HG02623 (cell line): ENCODE results near the gene CYP4A11.
"Not testable (repeated sequence)": the region's sequence is repeated elsewhere in the genome, so short reads cannot be mapped to it uniquely, and the experiment has no call there.

Experiments used
- ATAC-seq: cut with Tn5 transposase; IDR thresholded peaks from one replicate; pipeline ENCODE4 v1.9.1; 2021; ENCODE audit warnings: moderate library complexity; ENCODE audit not compliant: unreplicated experiment

CYP4A11 gene, protein sequence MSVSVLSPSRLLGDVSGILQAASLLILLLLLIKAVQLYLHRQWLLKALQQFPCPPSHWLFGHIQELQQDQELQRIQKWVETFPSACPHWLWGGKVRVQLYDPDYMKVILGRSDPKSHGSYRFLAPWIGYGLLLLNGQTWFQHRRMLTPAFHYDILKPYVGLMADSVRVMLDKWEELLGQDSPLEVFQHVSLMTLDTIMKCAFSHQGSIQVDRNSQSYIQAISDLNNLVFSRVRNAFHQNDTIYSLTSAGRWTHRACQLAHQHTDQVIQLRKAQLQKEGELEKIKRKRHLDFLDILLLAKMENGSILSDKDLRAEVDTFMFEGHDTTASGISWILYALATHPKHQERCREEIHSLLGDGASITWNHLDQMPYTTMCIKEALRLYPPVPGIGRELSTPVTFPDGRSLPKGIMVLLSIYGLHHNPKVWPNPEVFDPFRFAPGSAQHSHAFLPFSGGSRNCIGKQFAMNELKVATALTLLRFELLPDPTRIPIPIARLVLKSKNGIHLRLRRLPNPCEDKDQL

DNA sequence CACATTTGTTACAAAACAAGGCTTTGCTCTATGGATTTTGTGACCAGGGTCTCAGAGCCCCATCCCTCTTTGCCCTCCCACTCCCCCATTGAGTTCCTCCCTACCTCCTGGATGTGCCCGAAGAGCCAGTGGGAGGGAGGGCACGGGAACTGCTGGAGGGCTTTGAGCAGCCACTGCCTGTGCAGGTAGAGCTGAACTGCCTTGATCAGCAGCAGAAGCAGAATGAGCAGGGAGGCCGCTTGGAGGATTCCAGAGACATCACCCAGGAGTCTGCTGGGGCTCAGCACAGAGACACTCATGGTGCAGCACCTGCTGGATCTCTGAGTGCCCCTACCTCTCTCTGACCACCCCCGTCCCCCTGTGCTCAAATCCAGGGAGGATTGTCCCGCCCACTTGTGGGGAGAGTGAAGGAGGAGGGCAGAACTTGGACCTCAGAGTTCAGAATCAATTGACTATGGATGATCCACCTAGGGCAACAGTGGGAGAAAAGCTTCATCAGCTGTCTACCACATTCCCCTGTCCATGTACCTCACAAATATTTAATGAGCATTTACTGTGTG lies at the start of gene CYP4A11:
TSS of gene CYP4A11 (minus strand) at position 342 of the 560 bp plus-strand sequence. CDS start at position 299, 43 bp downstream.
- ATAC-seq: no peak

DNA sequence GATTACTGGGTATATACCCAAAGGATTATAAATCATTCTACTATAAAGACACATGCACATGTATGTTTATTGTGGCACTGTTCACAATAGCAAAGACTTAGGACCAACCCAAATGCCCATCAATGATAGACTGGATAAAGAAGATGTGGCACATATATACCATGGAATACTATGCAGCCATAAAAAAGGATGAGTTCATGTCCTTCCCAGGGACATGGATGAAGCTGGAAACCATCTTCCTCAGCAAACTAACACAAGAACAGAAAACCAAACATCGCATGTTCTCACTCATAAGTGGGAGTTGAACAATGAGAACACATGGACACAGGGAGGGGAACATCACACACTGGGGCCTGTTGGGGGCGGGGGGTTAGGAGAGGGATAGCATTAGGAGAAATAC lies 49.3 kb upstream of the CYP4A11 start:
- not testable (repeated sequence) for ATAC-seq

DNA sequence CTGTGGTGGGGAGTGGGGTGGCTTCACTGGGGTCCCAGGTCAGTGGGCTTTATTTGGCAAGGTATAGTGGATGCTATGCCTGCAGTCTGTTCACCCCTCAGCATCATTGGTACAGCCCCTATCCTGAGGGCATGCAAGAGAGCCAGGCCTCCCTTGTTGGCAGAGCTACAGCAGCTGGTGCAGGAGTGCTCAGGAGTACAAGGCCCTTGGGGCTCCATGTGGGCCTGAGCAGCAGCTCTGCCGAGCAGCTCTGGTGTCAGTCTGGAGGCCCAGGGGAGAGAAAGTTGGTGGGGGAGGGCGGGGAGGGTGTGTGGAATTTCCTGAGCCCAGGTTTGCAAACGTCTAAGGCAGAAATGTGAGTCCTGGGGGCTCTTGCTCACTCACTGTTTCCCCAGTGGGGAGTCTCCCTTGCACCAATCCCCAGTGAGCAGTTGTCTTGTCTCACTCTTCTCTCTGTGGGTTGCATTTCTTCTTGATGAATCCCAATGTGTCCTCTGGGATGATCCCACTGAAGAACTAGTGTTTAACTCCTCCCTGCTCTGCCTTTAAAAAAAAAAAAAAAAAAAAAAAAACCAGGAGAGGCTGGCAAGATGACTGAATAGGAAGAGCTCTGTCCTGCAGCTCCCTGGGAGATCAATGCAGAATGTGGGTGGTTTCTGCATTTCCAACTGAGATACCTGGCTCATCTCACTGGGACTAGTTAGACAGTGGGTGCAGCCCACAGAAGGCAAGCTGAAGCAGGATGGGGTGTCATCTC lies 42.7 kb upstream of the CYP4A11 start:
- ATAC-seq: no peak

DNA sequence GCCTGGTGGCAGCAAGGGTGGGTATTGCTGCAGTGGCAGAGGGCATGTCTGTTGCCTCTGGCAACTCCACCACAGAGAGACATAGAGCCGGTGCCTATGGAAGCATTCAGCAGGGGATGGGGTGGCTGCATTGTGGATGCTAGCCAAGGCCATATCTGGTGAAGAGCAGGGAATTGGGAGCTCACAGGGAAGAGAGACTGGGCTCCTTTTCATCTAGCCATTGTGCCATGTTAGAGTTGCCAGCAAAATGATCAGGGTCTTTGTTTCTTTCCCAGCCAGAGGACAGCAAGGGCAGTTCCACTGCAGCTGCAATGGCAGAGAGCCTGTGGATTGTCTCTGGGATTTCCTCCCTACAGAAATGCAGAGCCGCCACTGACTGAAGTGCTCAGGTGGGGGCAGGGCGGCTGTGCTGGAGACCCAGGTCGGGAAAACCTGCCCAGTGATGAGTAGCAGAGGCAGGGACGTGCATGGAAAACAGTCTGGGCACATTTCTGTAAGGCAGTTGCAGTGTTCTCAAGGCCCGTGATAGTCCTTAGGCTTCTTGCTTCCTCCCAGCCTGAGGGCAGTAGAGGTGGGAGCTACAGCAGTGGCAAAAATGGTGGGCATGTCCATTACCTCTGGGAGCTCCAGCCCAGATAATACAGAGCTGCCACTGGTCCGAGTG lies 42.0 kb upstream of the CYP4A11 start:
- no peak for ATAC-seq

DNA sequence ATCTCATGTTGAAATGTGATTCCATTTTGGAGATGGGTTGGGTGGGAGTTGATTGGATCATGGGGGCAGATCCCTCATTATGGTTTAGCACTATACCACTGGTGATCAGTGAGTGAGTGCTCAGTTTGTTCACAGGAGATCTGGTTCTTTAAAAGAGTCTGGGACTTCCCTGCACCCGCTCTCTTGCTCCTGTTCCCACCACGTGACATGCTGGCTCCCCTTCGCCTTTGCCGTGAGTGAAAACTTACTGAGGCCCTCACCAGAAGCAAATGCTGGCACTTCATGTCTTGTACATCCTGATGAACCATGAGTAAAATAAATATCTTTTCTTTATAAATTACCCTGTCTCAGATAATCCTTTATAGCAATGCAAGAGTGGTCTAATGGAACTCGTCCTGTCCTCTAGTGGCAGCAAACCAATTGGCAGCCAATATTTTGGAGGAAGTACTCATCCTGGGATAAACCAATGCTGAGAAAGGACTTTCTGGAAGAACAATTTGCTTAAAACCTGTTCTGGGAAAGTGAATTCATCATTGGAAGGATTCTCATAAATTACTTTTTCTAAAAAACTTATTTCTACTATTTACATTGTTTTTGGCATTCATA lies 27.8 kb upstream of the CYP4A11 start:
- ATAC-seq: no peak

DNA sequence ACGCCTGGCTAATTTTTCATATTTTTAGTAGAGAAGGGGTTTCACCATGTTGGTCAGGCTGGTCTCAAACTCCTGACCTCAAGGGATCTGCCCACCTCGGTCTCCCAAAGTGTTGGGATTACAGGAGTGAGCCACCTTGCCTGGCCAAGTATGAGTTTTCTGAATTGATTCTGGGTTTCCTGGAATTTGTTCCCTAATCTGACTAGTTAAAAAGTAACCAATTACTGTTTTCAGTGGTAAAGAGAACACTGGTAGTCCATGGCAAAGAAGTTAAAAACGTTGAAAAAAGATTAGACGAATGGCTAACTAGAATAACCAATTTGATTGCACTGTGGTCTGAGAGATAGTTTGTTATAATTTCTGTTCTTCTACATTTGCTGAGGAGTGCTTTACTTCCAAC lies 21.0 kb upstream of the CYP4A11 start:
- ATAC-seq: not testable (repeated sequence)

DNA sequence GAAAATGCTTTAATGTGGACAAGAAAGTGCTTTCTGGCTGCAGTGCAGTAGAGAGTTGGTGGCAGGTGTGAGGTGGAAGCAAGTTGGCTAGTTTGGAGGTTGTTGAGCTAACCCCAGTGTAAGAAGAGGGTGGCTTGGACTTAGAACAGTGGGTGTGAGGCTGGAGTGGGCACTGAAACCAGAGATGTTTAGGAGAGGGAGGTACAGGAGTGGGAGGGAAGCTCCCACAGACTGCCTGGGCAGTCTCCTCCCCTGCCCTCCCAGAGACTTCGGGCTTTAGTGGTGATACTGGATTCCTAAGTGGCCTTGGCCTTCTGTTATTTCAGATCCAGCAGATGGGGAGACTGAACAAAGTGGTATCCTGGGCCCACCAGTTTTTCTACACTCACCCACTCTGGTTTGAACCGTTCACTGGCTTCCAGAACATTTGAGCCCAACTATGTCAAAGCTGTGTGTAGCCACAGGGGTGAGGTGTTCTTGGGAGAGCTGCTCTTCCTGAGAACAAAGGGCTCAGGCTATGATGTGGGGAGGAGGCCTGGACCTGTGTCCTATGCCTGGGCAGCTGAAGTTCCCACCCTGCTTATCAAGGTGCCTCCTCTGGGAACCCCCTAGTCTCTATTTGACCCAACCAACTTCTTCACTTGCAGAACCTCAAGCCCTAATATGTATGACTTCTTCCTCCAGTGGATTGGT lies 19.9 kb upstream of the CYP4A11 start:
- ATAC-seq: no peak

DNA sequence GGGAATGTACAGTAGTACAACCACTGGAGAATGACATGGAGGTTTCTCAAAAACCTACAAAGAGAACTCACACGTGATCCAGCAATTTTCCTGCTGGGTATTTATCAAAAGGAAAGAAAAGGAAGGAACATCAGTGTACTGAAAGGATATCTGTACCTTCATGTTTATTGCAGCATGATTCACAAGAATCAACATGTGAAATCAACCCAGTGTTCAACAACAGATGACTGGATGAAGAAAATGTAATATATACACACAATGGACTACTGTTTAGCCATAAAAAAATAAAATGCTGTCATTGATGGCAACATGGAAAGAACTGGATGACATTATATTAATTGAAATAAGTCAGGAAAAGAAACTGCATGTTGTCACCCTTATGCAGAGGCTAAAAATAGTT lies 19.0 kb upstream of the CYP4A11 start:
- no peak for ATAC-seq

DNA sequence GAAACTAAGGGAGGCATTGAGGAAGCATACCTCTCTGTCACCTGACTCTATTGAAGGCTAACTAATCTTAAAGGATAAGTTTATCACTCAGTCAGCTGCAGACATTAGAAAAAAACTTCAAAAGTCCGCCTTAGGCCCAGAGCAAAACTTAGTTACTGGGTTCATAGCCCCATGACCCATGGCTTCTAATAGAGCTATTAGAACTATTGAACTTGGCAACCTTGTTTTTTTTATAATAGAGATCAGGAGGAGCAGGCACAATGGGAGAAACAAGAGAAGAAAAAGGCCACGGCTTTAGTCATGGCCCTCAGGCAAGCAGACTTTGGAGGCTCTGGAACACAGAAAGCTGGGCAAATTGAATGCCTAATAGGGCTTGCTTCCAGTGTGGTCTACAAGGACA lies 13.8 kb upstream of the CYP4A11 start:
- not testable (repeated sequence) for ATAC-seq

DNA sequence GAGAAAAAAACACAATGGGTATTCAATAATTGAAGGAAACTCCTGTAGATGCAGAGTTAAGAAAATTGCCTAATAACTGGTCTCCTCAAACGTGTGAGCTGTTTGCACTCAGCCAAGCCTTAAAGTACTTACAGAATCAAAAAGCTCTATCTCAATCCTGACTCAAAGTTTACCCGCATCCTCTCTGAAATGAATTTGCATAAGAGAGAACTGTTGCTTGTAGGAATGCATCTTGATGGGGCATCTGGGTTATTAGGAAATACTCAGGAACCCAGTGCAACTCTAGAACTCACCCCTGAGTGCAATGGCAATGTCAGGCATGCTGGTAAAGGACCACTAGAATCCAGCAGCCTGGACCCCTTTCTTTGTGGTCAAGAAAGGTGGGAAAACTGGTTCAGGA lies 12.6 kb upstream of the CYP4A11 start:
- ATAC-seq: not testable (repeated sequence)

DNA sequence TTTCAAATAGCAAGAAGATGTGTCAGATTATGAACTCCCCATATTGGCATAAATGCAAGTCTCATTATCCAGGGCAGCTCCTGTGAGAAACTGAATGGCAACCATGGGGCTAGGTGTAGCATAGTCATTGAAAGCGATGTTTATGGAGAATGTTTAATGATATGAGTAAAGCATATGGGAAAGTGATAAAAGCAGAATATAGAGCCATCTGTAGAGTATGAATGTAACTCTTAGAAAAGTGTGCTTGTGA lies 8.1 kb upstream of the CYP4A11 start:
- not testable (repeated sequence) for ATAC-seq

DNA sequence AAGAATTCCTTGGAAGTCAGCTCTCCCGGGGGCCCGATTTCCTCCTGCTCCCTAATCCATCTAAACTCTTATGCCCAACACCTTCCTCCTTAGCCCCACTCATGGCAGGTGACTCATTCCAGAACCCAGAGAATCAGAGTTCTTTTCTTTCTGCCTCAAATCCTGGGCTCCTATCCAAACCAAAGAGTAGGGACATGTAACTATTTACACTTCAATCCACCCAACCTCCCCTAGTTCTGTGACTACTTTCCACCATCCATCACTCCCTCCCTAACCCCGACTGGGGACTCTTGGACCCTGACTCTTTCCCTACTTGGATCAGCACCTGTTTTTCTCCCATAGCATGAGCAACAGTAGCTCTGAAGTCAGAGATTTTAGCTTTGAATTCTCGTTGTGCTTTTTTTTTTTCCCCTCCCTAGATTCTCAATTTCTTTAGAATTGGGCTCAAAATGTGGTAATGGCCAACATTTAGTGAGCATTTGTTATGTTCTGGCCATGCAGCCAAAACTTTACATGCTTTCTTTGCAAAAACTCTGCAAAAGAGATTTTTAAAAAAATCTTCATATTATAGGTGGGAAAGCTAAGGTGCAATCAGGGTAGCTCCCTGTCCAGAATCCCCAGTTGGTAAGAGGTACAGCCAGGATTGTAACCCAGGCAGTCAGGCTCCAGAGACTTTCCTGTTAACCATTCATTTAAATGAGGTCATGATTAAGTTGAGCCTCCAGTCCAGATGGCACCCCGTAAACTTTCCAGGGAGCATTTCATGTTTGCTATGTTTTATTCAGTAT lies 7.5 kb upstream of the CYP4A11 start:
- no peak for ATAC-seq

DNA sequence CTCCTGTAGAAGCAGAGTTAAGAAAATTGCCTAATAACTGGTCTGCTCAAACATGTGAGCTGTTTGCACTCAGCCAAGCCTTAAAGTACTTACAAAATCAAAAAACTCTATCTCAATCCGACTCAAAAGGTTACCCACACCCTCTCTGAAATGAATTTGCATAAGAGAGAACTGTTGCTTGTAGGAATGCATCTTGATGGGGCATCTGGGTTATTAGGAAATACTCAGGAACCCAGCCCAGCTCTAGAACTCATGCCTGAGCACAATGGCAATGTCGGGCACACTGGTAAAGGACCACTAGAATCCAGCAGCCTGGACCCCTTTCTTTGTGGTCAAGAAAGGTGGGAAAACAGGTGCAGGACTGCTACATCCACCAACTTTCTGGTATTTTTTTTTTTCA lies 6.4 kb upstream of the CYP4A11 start:
- not testable (repeated sequence) for ATAC-seq

DNA sequence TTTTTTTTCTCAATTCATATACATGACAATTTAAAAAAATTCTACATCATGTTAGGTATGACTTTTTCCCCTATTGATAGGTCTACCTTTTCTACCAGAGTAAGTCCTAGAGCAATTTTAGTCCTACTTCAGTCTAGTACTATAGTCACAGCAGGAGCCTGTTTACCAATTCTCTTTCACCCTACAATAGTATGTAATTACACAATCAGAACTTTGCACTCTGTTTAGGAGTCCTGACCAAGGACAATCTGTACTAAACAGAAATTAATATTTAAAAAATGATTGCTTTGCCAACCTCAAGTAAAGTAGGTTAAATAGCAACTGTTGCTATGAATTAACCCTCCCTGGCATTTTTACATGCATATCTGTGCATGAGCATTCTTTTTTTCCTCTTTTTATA lies 810 bp upstream of the CYP4A11 start:
- ATAC-seq: no peak

DNA sequence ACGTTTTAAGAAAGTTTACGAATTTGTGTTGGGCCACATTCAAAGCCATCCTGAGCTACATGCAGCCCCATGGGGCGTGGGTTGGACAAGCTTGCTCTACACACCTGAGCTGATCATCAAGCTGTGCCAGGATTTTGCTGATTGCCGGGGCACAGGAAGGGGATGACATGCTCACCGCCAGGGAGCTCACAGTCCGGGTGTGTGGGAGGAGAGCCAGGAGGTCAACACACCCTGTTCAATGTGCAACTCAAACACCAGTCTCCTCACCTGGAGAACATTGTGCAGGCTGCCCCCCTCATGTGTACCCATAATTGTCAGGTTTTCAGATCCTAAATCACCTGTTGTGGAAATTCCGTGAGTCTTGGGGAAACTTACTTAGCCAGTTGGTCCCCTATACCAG lies 969 bp downstream of the CYP4A11 start:
- no peak for ATAC-seq

DNA sequence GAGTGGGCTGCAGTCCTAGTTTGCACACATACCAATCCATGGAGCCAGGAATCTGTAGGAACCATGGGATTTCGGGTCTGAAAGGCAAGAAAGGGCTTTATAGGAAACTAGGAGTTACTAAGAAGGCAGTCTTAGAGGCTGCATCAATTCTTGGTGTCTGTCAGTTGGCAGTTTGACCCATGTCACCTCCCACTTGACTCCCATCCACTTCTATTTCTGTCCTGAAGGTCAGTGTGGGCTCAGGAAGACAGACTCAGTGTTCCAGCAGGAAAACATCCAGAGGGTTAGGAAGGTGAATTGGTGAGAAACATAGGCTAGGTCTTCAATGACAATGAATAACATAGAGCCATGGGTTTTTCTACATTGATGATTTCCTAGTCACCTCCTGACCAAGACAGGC lies 4.0 kb downstream of the CYP4A11 start:
- no peak for ATAC-seq

DNA sequence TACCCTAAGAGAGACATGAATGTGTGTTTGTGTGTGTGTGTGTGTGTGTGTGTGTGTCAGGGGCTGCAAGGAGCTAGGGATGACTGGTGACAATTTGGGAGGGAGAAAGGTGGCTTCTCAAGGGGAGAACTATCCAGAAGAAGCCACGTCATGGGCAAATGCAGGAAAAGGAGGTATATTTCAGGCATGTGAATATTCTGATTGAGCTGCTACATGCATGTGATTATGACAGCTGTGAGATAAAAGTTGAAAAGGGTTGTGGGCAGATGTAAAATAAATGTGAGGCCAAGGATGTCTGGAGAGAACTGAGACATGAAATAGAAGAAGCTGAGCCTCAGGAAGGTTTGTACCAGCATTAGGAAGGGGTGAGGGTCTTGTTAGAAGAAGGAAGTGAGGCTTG lies 4.5 kb downstream of the CYP4A11 start:
- ATAC-seq: no peak

DNA sequence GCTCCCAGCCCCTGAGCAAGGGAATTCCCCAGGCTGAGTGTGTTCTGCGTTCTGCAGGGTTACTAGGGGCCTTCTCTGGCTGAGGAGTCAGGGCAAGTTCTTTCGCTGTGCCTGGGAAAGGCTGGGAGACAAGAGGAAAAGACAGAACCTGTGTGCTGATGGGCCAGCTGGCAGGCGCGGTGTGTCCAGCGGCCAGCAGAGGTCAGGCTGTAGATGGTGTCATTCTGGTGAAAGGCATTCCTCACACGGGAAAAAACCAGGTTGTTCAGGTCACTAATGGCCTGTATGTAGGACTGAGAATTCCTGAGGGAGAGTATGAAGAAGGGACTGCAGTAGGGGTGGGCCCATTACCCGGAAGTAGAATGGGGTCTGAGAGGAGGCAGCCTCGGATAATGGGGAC lies 6.4 kb downstream of the CYP4A11 start:
- ATAC-seq: not testable (repeated sequence)

DNA sequence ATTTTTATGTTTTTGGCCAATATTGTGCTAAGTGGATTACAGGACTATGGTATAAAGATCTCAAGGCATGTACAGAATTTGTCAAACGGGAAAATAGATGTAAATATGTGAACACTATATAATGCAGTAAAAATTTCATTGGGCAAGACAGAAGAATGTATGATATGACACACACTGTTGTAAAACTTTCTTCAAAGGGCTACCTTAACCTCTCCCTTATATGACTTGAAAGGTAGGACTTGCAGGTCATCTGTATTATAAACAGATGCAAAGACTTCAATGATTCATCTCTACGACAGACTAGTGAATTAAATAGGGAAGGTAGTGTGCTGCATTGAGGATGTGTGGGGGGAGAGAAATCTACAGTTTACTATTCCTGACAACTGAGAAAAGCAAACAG lies 9.3 kb downstream of the CYP4A11 start:
- not testable (repeated sequence) for ATAC-seq

DNA sequence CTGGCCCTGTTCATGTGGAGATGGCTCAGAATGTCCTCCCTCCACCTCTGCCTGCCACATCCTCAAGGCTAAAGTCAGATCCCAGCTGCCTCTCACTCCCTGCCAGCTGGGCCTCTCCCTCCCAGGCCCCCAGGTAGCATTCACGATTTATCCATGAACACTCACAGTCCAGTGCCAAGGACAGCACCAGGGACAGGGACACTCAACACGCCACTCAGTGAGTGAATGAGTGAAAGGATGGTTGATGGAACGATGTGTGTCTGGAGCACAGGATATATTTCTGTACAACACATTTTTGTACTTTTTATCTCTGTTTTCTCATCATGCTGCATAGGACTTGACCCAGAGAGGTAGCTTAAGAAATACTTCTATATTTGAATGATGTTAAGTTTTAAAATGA lies 10.1 kb downstream of the CYP4A11 start:
- no peak for ATAC-seq
